HG03342 (cell line): ENCODE data around the gene MTRF1.
"Not testable (repeated sequence)": the region's sequence is repeated elsewhere in the genome, so short reads cannot be mapped to it uniquely, and the experiment has no call there.

Source experiments
- ATAC-seq: cut with Tn5 transposase; IDR thresholded peaks from one replicate; pipeline ENCODE4 v1.9.1; 2021; ENCODE audit warnings: mild to moderate bottlenecking, moderate library complexity; ENCODE audit not compliant: unreplicated experiment

The MTRF1 gene

DNA sequence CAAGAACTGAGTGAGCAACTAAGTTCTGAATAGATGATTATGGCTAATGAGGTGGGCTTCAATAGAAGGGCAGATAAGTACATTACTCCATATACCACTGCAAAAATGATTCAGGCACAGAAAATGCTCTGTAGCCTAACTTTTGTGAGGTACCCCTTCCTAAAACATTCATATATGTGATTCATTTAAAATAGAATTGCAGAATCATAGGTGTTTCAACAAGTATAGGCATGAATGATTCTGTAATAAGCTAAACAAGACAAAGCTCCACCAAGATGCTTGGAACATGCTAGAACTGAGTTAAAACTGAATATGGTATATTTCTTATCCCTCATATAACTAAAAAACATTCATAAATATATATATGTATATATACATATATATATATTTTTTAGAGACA lies 81.1 kb downstream of the MTRF1 start:
- no peak for ATAC-seq

DNA sequence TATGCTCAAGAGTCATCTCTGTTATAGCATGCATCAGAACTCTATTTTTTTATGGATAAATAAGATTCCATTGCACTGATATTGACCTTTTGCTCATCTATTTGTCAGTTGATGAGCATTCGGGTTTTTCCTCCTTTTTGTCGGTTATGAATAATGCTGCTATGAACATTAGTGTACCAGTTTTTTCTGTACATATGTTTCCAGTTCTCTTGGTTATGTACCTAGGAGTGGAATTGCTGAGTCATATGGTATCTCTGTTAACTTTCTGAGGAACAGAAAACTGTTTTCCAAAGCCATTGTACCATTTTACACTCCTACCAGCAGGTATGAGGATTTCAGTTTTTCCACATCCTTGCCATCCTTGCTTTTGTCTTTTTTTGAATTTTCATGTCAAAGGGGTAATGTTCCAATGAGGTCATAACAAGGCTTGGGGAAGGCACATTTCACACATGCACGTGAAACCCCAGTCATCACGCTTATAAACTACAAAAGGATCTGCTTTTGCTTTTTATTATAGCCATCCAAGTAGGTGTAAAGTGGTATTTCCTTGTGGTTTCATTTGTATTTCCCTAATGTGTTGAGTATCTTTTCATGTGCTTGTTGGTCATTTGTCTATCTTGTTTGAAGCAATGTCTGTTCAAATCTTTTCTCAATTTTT lies 83.7 kb downstream of the MTRF1 start:
- ATAC-seq = no peak

DNA sequence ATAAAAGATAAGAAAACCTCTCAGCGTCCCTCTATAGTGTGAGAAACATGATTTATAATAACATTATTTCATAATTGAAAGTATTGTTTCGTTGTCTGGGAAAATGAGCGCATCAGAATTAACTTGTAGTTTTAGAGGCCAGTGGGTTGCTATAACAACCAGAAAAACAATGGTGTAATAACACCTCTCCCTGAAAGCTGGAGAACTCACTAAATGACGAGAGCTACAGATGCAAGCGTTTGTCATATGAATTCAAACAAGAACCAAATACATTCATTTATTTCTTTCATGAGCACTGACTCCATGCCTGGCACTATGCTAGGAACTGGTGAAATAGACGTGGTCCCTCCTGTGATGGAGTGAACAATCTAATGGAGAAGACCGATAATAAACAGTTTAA lies 85.3 kb downstream of the MTRF1 start:
- no peak for ATAC-seq

DNA sequence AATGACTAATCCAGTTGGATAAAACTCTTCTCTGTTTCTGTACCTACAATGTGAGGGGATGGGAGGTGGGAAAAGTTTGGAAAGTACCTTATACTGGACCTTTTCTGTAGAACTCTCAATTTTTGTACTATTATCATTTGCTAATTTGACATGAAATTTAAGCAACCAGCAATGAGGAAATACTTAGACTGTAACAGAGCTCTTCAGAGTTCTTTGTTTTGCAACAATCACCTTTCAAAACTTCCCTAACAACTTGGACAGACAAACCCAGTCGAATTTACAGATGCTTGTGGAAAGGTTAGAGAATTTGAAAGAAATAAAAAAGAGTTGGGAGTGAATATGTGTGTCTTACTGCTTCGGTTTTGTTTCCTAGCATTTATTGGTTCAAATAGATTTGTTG lies 85.8 kb downstream of the MTRF1 start:
- no peak for ATAC-seq

DNA sequence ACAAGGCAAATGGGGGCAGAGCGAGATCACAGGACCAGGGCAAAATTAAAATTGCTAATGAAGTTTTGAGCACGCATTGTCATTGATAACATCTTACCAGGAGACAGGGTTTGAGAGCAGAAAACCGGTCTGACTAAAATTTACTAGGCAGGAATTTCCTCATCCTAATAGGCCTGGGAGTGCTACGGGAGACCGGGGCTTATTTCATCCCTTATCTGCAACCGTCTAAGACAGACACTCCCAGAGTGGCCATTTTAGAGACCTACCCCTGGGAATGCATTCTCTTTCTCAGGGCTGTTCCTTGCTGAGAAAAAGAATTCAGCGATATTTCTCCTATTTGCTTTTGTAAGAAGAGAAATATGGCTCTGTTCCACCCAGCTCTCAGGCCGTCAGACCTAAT lies 87.8 kb downstream of the MTRF1 start:
- ATAC-seq = not testable (repeated sequence)
